Measurements from ENCODE around the gene EVL.
A peak's percentile ranks its signal among the peaks of the same experiment; 100 is the strongest.

Gene EVL

GRCh38 chr14:100147181-100147631, 82.0 kb downstream of the EVL start:
- peak overlapping the region in 1 of 5 donors; percentile 17 for H3K4me3 ChIP-seq (ENCODE audit: low read depth in 1 of 5, low read length in 5 of 5)
- peaks cover 0 to 20% (median 6%) of the 10 kb centered on the region in 5 donors for H3K36me3 ChIP-seq (ENCODE audit: control insufficient read depth in 5 of 5, insufficient read depth in 5 of 5, low read length in 5 of 5)
- no peaks in the 10 kb centered on the region for H3K9me3 ChIP-seq (ENCODE audit: control insufficient read depth in 5 of 5, low read length in 5 of 5)
- H3K27ac ChIP-seq (ENCODE audit: low read depth, low read length) = no peak overlapping the region
- no peak overlapping the region for H3K9ac ChIP-seq (ENCODE audit: low read length in 5 of 5)
- peaks cover 3 to 13% (median 6%) of the 10 kb centered on the region in 5 donors for H3K27me3 ChIP-seq (ENCODE audit: control insufficient read depth in 5 of 5, insufficient read depth in 4 of 5, low read length in 5 of 5)
- peaks cover 0 to 19% (median 11%) of the 10 kb centered on the region in 5 donors for H3K4me1 ChIP-seq (ENCODE audit: control insufficient read depth in 5 of 5, insufficient read depth in 5 of 5, low read length in 5 of 5)

- H3K27ac ChIP-seq (ENCODE audit: low read depth, low read length) = no peak overlapping the region
- H3K36me3 ChIP-seq (ENCODE audit: control insufficient read depth in 5 of 5, insufficient read depth in 5 of 5, low read length in 5 of 5) = peaks cover 0 to 18% (median 5%) of the 10 kb centered on the region in 5 donors
- no peak overlapping the region for H3K9ac ChIP-seq (ENCODE audit: low read length in 5 of 5)
- no peaks in the 10 kb centered on the region for H3K9me3 ChIP-seq (ENCODE audit: control insufficient read depth in 5 of 5, low read length in 5 of 5)
- peaks cover 3 to 13% (median 6%) of the 10 kb centered on the region in 5 donors for H3K27me3 ChIP-seq (ENCODE audit: control insufficient read depth in 5 of 5, insufficient read depth in 4 of 5, low read length in 5 of 5)
- H3K4me3 ChIP-seq (ENCODE audit: low read depth in 1 of 5, low read length in 5 of 5) = no peak overlapping the region
- H3K4me1 ChIP-seq (ENCODE audit: control insufficient read depth in 5 of 5, insufficient read depth in 5 of 5, low read length in 5 of 5) = peaks cover 0 to 15% (median 5%) of the 10 kb centered on the region in 5 donors
Observed at GRCh38 chr14:100147691-100148464, 82.7 kb downstream of the EVL start.

DNA sequence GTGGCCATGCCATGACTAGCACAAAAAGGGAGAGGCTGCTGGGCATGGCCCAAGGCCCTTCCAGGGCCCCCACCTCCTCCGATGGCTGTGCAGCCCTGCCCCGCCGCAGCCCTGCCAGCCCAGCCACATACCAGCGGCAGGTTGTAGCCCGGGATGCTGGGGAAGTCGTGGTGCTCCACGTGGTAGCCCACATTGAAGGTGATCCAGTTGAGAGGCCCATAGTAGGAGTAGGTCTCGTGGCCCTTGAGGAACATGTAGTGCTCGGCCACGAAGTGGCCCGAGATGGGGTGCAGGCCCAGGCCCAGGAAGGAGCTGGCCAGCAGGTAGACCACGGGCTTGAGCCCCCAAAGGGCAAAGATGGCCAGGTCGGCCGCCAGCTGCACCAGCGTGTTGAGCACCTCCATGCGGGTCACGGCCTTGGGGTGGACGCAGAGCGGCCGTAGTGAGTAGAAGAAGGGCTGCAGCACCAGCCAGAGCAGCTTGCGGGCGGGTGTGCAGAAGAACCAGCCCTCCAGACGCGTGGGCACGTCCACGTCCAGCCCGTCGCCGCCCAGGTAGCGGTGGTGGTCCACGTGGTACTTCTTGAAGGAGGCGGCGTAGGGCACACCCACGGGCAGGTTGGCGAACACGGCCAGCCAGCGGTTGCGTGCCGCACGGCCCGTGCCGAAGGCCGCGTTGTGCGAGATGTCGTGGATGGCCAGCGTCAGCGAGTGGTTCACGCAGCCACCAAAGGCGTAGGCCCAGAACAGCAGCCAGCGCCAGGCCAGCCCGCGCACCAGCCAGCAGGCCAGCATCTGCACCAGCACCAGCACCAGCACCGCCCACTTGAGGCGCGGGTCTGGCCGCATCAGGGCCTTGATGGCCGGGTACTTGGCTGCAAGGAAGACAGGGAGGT, 83.9 kb downstream of the EVL start:
- H3K36me3 ChIP-seq (ENCODE audit: control insufficient read depth in 5 of 5, insufficient read depth in 5 of 5, low read length in 5 of 5) = peaks cover 0 to 8% (median under 1%) of the 10 kb centered on the region in 5 donors
- H3K9ac ChIP-seq (ENCODE audit: low read length in 5 of 5) = no peak overlapping the region
- H3K9me3 ChIP-seq (ENCODE audit: control insufficient read depth in 5 of 5, low read length in 5 of 5) = peaks cover 0 to 7% (median 6%) of the 10 kb centered on the region in 5 donors
- no peak overlapping the region for H3K27ac ChIP-seq (ENCODE audit: low read depth, low read length)
- H3K27me3 ChIP-seq (ENCODE audit: control insufficient read depth in 5 of 5, insufficient read depth in 4 of 5, low read length in 5 of 5) = peaks cover 3 to 13% (median 6%) of the 10 kb centered on the region in 5 donors
- H3K4me3 ChIP-seq (ENCODE audit: low read depth in 1 of 5, low read length in 5 of 5) = no peak overlapping the region
- H3K4me1 ChIP-seq (ENCODE audit: control insufficient read depth in 5 of 5, insufficient read depth in 5 of 5, low read length in 5 of 5) = peaks cover 0 to 15% (median 5%) of the 10 kb centered on the region in 5 donors

DNA sequence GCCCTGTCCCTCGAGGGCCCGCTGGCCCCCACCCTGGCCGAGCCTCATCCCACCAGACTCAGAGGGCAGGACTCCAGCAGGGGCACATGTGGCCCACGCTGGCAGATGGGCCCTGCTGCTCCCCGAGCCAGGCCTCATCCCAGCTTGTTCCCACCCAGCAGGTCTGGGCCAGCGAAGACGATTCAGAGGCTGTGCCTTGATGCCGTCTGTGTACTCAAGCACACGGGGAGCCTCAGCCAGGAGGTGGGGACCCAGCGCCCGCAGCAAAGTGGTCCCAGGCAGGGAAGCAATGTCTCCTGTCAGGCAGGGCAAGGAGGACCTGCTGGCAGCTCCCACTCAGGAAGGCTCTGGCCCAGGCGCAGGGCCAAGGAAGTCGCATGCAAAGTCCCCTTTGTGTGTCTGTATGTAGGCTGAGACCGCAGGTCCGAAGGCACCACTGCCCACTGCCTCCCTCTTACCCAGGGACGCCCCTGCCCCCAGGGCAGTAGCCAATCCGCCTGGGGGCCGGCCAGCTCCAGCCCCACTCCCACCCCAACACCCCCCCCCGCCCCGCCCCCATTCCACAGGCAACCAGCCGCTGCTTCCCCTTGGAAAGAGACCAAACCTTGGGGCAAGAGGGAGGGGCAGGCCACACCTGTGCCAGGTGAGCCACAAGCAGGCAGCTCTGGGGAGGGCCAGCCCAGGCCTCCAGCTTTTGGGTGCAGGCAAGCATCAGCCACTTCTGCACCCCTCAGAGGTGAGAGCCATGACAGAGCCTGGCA, 84.8 kb downstream of the EVL start:
- no peak overlapping the region for H3K9ac ChIP-seq (ENCODE audit: low read length in 5 of 5)
- H3K4me1 ChIP-seq (ENCODE audit: control insufficient read depth in 5 of 5, insufficient read depth in 5 of 5, low read length in 5 of 5) = peaks cover 0 to 15% (median 5%) of the 10 kb centered on the region in 5 donors
- H3K9me3 ChIP-seq (ENCODE audit: control insufficient read depth in 5 of 5, low read length in 5 of 5) = peaks cover 1 to 16% (median 16%) of the 10 kb centered on the region in 5 donors
- no peak overlapping the region for H3K4me3 ChIP-seq (ENCODE audit: low read depth in 1 of 5, low read length in 5 of 5)
- no peak overlapping the region for H3K27ac ChIP-seq (ENCODE audit: low read depth, low read length)
- peaks cover 0 to 4% (median 0%) of the 10 kb centered on the region in 5 donors for H3K36me3 ChIP-seq (ENCODE audit: control insufficient read depth in 5 of 5, insufficient read depth in 5 of 5, low read length in 5 of 5)
- H3K27me3 ChIP-seq (ENCODE audit: control insufficient read depth in 5 of 5, insufficient read depth in 4 of 5, low read length in 5 of 5) = peaks cover 3 to 13% (median 6%) of the 10 kb centered on the region in 5 donors

DNA sequence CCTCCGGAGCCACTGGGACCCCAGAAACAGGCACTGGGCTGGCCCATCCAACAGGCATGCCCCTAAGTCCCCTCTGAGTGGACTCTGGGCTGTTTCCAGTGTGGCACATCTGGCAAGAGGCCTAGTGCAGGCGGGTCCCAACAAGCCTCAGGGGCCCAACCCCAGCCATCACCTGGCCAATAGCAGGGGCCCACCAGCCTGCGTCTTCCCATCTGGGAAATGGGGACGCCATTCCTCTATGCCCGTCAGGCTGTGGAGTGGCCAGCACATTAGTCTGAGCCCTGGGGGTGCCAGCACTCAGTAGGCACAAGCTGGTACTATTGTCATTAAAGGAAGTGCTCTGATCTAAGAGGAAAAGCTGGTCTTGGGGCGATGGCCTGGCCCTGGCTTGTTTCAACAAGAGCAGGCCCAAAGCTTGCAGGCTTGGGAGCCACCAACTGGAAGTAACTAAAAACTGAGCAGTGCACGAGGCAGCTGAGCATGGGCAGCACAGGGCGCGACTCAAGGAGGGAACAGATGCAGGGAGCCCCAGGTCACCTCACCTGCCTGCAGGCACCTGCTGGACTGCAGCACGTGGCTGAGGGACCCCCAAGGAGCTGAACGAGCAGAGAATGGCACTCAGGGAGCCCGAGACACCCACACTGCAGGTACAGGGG, 85.8 kb downstream of the EVL start:
- Histone ChIP-seq H3K4me3 (ENCODE audit: low read depth in 1 of 5, low read length in 5 of 5) (no peak overlapping the region), H3K36me3 (ENCODE audit: control insufficient read depth in 5 of 5, insufficient read depth in 5 of 5, low read length in 5 of 5) (no peaks in the 10 kb centered on the region), H3K9ac (ENCODE audit: low read length in 5 of 5) (no peak overlapping the region), H3K27ac (ENCODE audit: low read depth, low read length) (no peak overlapping the region), H3K4me1 (ENCODE audit: control insufficient read depth in 5 of 5, insufficient read depth in 5 of 5, low read length in 5 of 5) (peaks cover 0 to 17% (median 8%) of the 10 kb centered on the region in 5 donors), H3K27me3 (ENCODE audit: control insufficient read depth in 5 of 5, insufficient read depth in 4 of 5, low read length in 5 of 5) (peaks cover 3 to 13% (median 6%) of the 10 kb centered on the region in 5 donors), H3K9me3 (ENCODE audit: control insufficient read depth in 5 of 5, low read length in 5 of 5) (peaks cover 3 to 19% (median 18%) of the 10 kb centered on the region in 5 donors)

DNA sequence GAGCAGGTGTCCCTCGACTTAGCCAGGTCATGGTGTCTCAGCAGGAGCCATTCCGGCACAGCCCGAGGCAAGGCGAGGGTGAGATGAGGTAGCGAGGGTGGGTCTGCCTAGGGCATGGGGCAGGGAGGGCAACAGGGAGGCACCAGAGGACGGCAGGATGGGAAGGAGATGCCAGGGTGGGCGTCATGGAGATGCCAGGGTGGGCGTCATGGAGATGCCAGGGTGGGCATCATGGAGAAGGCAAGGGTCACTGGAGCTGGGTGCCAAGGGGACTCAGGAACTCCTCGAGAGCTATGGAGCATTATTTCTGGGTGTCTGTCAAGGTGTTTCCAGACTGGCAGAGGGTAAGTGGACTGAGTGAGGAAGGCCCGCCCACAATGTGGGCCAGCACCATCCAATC, 86.9 kb downstream of the EVL start:
- H3K4me3 ChIP-seq (ENCODE audit: low read depth in 1 of 5, low read length in 5 of 5) = no peak overlapping the region
- H3K9ac ChIP-seq (ENCODE audit: low read length in 5 of 5) = no peak overlapping the region
- peaks cover 3 to 19% (median 18%) of the 10 kb centered on the region in 5 donors for H3K9me3 ChIP-seq (ENCODE audit: control insufficient read depth in 5 of 5, low read length in 5 of 5)
- H3K27me3 ChIP-seq (ENCODE audit: control insufficient read depth in 5 of 5, insufficient read depth in 4 of 5, low read length in 5 of 5) = peaks cover 4 to 15% (median 7%) of the 10 kb centered on the region in 5 donors
- no peaks in the 10 kb centered on the region for H3K36me3 ChIP-seq (ENCODE audit: control insufficient read depth in 5 of 5, insufficient read depth in 5 of 5, low read length in 5 of 5)
- peaks cover 0 to 15% (median 8%) of the 10 kb centered on the region in 5 donors for H3K4me1 ChIP-seq (ENCODE audit: control insufficient read depth in 5 of 5, insufficient read depth in 5 of 5, low read length in 5 of 5)
- no peak overlapping the region for H3K27ac ChIP-seq (ENCODE audit: low read depth, low read length)

DNA sequence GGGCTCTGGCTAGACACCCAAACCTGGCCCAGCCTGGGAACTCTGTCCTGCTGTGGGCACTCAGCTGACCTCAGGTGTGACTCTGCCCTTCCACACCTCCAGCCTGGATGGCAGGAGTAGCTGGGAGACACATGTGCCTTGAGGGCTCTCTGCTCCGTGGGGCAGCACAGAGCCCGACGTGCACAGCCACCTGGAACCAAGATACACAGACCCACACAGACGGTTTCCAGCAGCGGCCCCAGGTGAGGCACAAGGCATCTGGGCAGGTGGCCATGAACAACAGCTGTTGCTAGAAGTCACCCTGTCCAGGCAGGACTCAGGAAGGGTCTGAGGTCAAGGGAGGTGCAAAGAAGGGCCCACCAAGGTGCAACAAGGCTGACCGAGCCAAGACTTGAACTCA, 88.3 kb downstream of the EVL start:
- no peak overlapping the region for H3K27ac ChIP-seq (ENCODE audit: low read depth, low read length)

DNA sequence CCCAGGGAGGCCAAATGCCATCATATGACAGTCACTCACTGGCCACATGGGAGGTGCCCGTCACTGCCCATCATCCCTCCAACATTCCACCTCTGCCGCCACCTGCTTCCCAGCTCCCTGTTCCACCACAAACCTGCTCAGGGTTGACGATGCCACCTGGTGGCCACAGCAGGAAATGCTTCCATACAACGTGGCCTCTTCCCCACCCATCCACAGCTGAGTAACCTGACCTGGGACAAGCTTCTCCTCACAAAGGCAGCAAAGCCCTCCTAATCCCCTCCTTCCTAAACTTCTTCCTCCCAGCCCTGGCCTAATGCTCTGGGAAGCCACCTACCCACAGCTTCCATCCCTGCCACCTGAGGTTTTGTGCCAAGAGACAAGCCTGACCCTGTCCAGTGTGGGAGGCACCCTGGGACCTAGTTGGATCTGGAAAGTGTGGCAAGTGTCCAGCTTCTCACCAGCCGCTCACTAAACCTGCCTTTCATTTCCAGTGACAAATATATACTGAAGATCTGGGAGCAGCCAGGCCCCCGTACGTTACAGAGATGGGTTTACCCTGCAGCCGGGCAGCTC, 89.9 kb downstream of the EVL start:
- Histone ChIP-seq H3K27ac (ENCODE audit: low read depth, low read length) (no peak overlapping the region), H3K9ac (ENCODE audit: low read length in 5 of 5) (no peak overlapping the region), H3K36me3 (ENCODE audit: control insufficient read depth in 5 of 5, insufficient read depth in 5 of 5, low read length in 5 of 5) (no peaks in the 10 kb centered on the region), H3K27me3 (ENCODE audit: control insufficient read depth in 5 of 5, insufficient read depth in 4 of 5, low read length in 5 of 5) (peaks cover 13 to 22% (median 21%) of the 10 kb centered on the region in 5 donors), H3K4me1 (ENCODE audit: control insufficient read depth in 5 of 5, insufficient read depth in 5 of 5, low read length in 5 of 5) (peaks cover 0 to 20% (median 12%) of the 10 kb centered on the region in 5 donors), H3K4me3 (ENCODE audit: low read depth in 1 of 5, low read length in 5 of 5) (peak overlapping the region in 1 of 5 donors; percentile 1), H3K9me3 (ENCODE audit: control insufficient read depth in 5 of 5, low read length in 5 of 5) (peaks cover 3 to 20% (median 18%) of the 10 kb centered on the region in 5 donors)

More for the DNA sequence above, 88.3 kb downstream of the EVL start:
- Histone ChIP-seq H3K9me3 (ENCODE audit: control insufficient read depth in 5 of 5, low read length in 5 of 5) (peaks cover 3 to 19% (median 18%) of the 10 kb centered on the region in 5 donors), H3K36me3 (ENCODE audit: control insufficient read depth in 5 of 5, insufficient read depth in 5 of 5, low read length in 5 of 5) (no peaks in the 10 kb centered on the region), H3K9ac (ENCODE audit: low read length in 5 of 5) (no peak overlapping the region), H3K27me3 (ENCODE audit: control insufficient read depth in 5 of 5, insufficient read depth in 4 of 5, low read length in 5 of 5) (peaks cover 9 to 19% (median 13%) of the 10 kb centered on the region in 5 donors), H3K4me3 (ENCODE audit: low read depth in 1 of 5, low read length in 5 of 5) (no peak overlapping the region), H3K4me1 (ENCODE audit: control insufficient read depth in 5 of 5, insufficient read depth in 5 of 5, low read length in 5 of 5) (peaks cover 0 to 5% (median 3%) of the 10 kb centered on the region in 5 donors)

All from subcutaneous abdominal adipose tissue (tissue), 5 donors.